SK-N-SH (cell line): ENCODE data around the gene PTPRN. TPM values are rescaled to one million over a fixed set of nuclear protein-coding genes. Genes with fewer than 3 reads are reported as not detected.

Source experiments
- CTCF ChIA-PET: fragments of 300-600, 350-600 bp; formaldehyde crosslinking; extraction: SDS; loops from one replicate; lab custom pipeline; 2021; lab: Yijun Ruan, JAX
- POLR2A ChIA-PET: fragments of 350-600 bp; sonication (Branson Sonifier 250); formaldehyde crosslinking; extraction: SDS; loops from one replicate; lab custom pipeline; 2020; ENCODE audit warnings: antibody characterized with exemption, inconsistent platforms; lab: Yijun Ruan, JAX
- DNase-seq: peaks from one replicate; pipeline ENCODE4 v3.0.0; 2012
- H2AFZ ChIP-seq: fragments of 200-600 bp; sonication (generic); 2 replicates; pipeline ENCODE4 v1.8.1; 2016; ENCODE audit warnings: antibody characterized with exemption, mild to moderate bottlenecking, low read depth
- H3F3A ChIP-seq: fragments of 200-600 bp; sonication (generic); replicated peaks from 2 replicates; pipeline ENCODE3; 2016; ENCODE audit warnings: antibody characterized with exemption, mild to moderate bottlenecking; ENCODE audit not compliant: insufficient read depth
- H3K27ac ChIP-seq, 2 experiments: fragments of 200-500 bp in 1 of 2; fragments of 200-600 bp in 1 of 2; sonication (Bioruptor generic) in 1 of 2; sonication (generic), shearing (Covaris generic) in 1 of 2; 2 replicates each; pipeline versions ENCODE4 v1.5.1 to v1.6.1; 2014 to 2016; ENCODE audit warnings: low read depth in 2 of 2, inconsistent platforms in 1 of 2, low read length in 1 of 2, mild to moderate bottlenecking in 1 of 2, mixed read lengths in 1 of 2
- H3K27me3 ChIP-seq: fragments of 200-600 bp; sonication (generic), shearing (Covaris generic); 2 replicates; pipeline ENCODE4 v1.6.1; 2016; ENCODE audit warnings: mixed run types; ENCODE audit not compliant: insufficient read depth
- H3K36me3 ChIP-seq, 2 experiments: fragments of 200-500 bp in 1 of 2; fragments of 200-600 bp in 1 of 2; sonication (Bioruptor generic) in 1 of 2; sonication (generic) in 1 of 2; replicated peaks in 1 of 2; 2 replicates each; pipeline versions ENCODE3 to v1.5.1; 2014 to 2016; ENCODE audit warnings: low read length in 1 of 2, mild to moderate bottlenecking in 1 of 2; ENCODE audit not compliant: insufficient read depth in 2 of 2, control insufficient read depth in 1 of 2
- H3K4me1 ChIP-seq, 2 experiments: fragments of 200-500 bp in 1 of 2; fragments of 200-600 bp in 1 of 2; sonication (Bioruptor generic) in 1 of 2; sonication (generic), shearing (Covaris generic) in 1 of 2; 2 replicates each; pipeline versions ENCODE4 v1.5.1 to v1.6.1; 2014 to 2016; ENCODE audit warnings: low read depth in 1 of 2, low read length in 1 of 2, mixed run types in 1 of 2; ENCODE audit not compliant: insufficient read depth in 2 of 2, control insufficient read depth in 1 of 2
- H3K4me2 ChIP-seq: fragments of 200-600 bp; sonication (generic), shearing (Covaris generic); 2 replicates; pipeline ENCODE4 v1.6.1; 2017; ENCODE audit warnings: mixed run types
- H3K4me3 ChIP-seq, 2 experiments: fragments of 200-500 bp in 1 of 2; fragments of 200-600 bp in 1 of 2; sonication (Bioruptor generic) in 1 of 2; sonication (generic), shearing (Covaris generic) in 1 of 2; 2 replicates each; pipeline versions ENCODE4 v1.5.1 to v1.8.1; 2014 to 2016; ENCODE audit warnings: low read depth in 2 of 2, inconsistent platforms in 1 of 2, low read length in 1 of 2, mild to moderate bottlenecking in 1 of 2, mixed read lengths in 1 of 2, moderate library complexity in 1 of 2
- H3K79me2 ChIP-seq: fragments of 200-600 bp; sonication (generic); 2 replicates; pipeline ENCODE4 v1.8.1; 2017; ENCODE audit warnings: mild to moderate bottlenecking; ENCODE audit not compliant: insufficient read depth
- H3K9ac ChIP-seq: fragments of 200-600 bp; sonication (generic); 2 replicates; pipeline ENCODE4 v1.6.1; 2017; ENCODE audit warnings: mixed run types
- H3K9me2 ChIP-seq: fragments of 200-600 bp; sonication (generic); 2 replicates; pipeline ENCODE4 v1.6.1; 2017; ENCODE audit warnings: mixed run types
- H3K9me3 ChIP-seq: fragments of 200-600 bp; sonication (generic); 2 replicates; pipeline ENCODE4 v1.6.1; 2017; ENCODE audit warnings: mixed run types, mild to moderate bottlenecking, moderate library complexity
- H4K20me1 ChIP-seq: fragments of 200-600 bp; sonication (generic); 2 replicates; pipeline ENCODE4 v1.6.1; 2017; ENCODE audit warnings: mild to moderate bottlenecking, mixed run types; ENCODE audit not compliant: insufficient read depth
- CHD2 ChIP-seq: fragments of 150-350 bp; IDR thresholded peaks from 2 replicates; pipeline ENCODE4 v1.6.1; 2018; ENCODE audit warnings: low read length; ENCODE audit not compliant: partially characterized antibody
- ELF1 ChIP-seq: IDR thresholded peaks from 2 replicates; pipeline ENCODE4 v1.4.0; 2012
- EP300 ChIP-seq, 2 experiments: IDR thresholded peaks; 2 replicates each; pipeline versions ENCODE4 v1.4.0 to v1.6.1; 2012; ENCODE audit warnings: borderline replicate concordance in 1 of 2, low read depth in 1 of 2, low read length in 1 of 2
- EZH2phosphoT487 ChIP-seq: fragments of 200-600 bp; sonication (generic); IDR thresholded peaks from 2 replicates; pipeline ENCODE4 v1.6.1; 2017; ENCODE audit warnings: low read depth, mixed run types, mild to moderate bottlenecking, antibody characterized with exemption, moderate library complexity, borderline replicate concordance
- FOSL2 ChIP-seq: IDR thresholded peaks from 2 replicates; pipeline ENCODE4 v1.4.0; 2012; ENCODE audit warnings: low read depth, mild to moderate bottlenecking, moderate library complexity, borderline replicate concordance
- FOXJ3 ChIP-seq: sonication (generic); formaldehyde crosslinking; IDR thresholded peaks from 2 replicates; pipeline ENCODE4 v1.5.1; 2020; ENCODE audit warnings: mild to moderate bottlenecking, missing genetic modification reagents
- FOXM1 ChIP-seq: IDR thresholded peaks from 2 replicates; pipeline ENCODE4 v1.4.0; 2012; ENCODE audit warnings: low read depth, mild to moderate bottlenecking
- GATA2 ChIP-seq: sonication (generic); formaldehyde crosslinking; IDR thresholded peaks from 2 replicates; pipeline ENCODE4 v1.5.0; 2020; ENCODE audit warnings: mild to moderate bottlenecking, missing genetic modification reagents
- IRF3 ChIP-seq: fragments of 150-350 bp; IDR thresholded peaks from 2 replicates; pipeline ENCODE4 v1.6.1; 2016; ENCODE audit warnings: mild to moderate bottlenecking, low read depth, low read length
- JUND ChIP-seq: IDR thresholded peaks from 2 replicates; pipeline ENCODE4 v1.4.0; 2012
- MAX ChIP-seq: IDR thresholded peaks from 2 replicates; pipeline ENCODE4 v1.4.0; 2012; ENCODE audit warnings: low read depth
- MEF2A ChIP-seq: IDR thresholded peaks from 2 replicates; pipeline ENCODE4 v1.4.0; 2012; ENCODE audit warnings: low read depth, borderline replicate concordance
- NRF1 ChIP-seq: IDR thresholded peaks from 2 replicates; pipeline ENCODE4 v1.6.1; 2012; ENCODE audit warnings: low read depth, mild to moderate bottlenecking, low read length
- POLR2AphosphoS5 ChIP-seq: IDR thresholded peaks from 2 replicates; pipeline ENCODE4 v1.6.1; 2012; ENCODE audit warnings: low read depth, low read length
- RAD21 ChIP-seq: IDR thresholded peaks from 2 replicates; pipeline ENCODE4 v1.6.1; 2012; ENCODE audit warnings: mild to moderate bottlenecking, low read length
- RCOR1 ChIP-seq: fragments of 150-350 bp; IDR thresholded peaks from 2 replicates; pipeline ENCODE4 v1.6.1; 2017; ENCODE audit warnings: antibody characterized with exemption, low read length
- RFX5 ChIP-seq: IDR thresholded peaks from 2 replicates; pipeline ENCODE4 v1.6.1; 2012; ENCODE audit warnings: mild to moderate bottlenecking, improper control_type of control experiment, low read length
- RXRA ChIP-seq: IDR thresholded peaks from 2 replicates; pipeline ENCODE4 v1.4.0; 2012; ENCODE audit warnings: low read depth, mild to moderate bottlenecking, borderline replicate concordance
- SIN3A ChIP-seq: IDR thresholded peaks from 2 replicates; pipeline ENCODE4 v1.6.1; 2012; ENCODE audit warnings: low read depth, mild to moderate bottlenecking, low read length, moderate library complexity, borderline replicate concordance
- TAF1 ChIP-seq: IDR thresholded peaks from 2 replicates; pipeline ENCODE4 v1.6.1; 2012; ENCODE audit warnings: low read depth, mild to moderate bottlenecking, low read length, moderate library complexity, borderline replicate concordance
- TEAD4 ChIP-seq: IDR thresholded peaks from 2 replicates; pipeline ENCODE4 v1.4.0; 2012; ENCODE audit warnings: mild to moderate bottlenecking, borderline replicate concordance; ENCODE audit not compliant: insufficient read depth
- USF1 ChIP-seq: IDR thresholded peaks from 2 replicates; pipeline ENCODE4 v1.4.0; 2012; ENCODE audit warnings: low read depth, borderline replicate concordance
- YY1 ChIP-seq: IDR thresholded peaks from 2 replicates; pipeline ENCODE4 v1.4.0; 2012; ENCODE audit warnings: low read depth, mild to moderate bottlenecking
- WGBS: methylation state at CpG from one replicate; pipeline ENCODE4 v1.1.6; 2017; ENCODE audit warnings: low lambda C conversion rate; 5-methylcytosine and 5-hydroxymethylcytosine counted together
- polyA plus RNA-seq, 3 experiments: library from polyadenylated mRNA; depleted of rRNA; stranded (reverse); fragments of >200 nt; gene quantifications; 2 replicates each; pipeline ENCODE4 v1.2.3, GENCODE V29; 2012
- TF ChIP-seq, protein P1 (sequence below): IDR thresholded peaks from 2 replicates; pipeline ENCODE4 v1.4.0; 2012; ENCODE audit warnings: low read depth, borderline replicate concordance
- TF ChIP-seq, protein P2 (sequence below): fragments of 150-350 bp; IDR thresholded peaks from 2 replicates; pipeline ENCODE4 v1.6.1; 2017; ENCODE audit warnings: antibody characterized with exemption, low read length, low read depth, borderline replicate concordance
- TF ChIP-seq, protein P3 (sequence below): IDR thresholded peaks from 2 replicates; pipeline ENCODE4; 2012

PTPRN gene
- polyA plus RNA-seq, 1 of the 3 experiments (the other 2 are of a cell fraction) = 9.5 TPM

- ChIA-PET CTCF (interaction anchor here (0.6 to 9.0 kb wide), 88 partner anchors 10 to 722 kb away, joined by 3 to 312 read pairs (median 4); partner anchors contain the start of genes ABCB6, ANKZF1, ATG9A and CFAP65), POLR2A (interaction anchor here (1.0 to 1.7 kb wide), 9 partner anchors 8 to 123 kb away, joined by 3 to 7 read pairs (median 4); partner anchors contain the start of genes ABCB6, CNPPD1, DNAJB2 and GLB1L)
- H3K79me2 ChIP-seq = no peaks in the 10 kb centered on the region
- WGBS = 53% methylated on average over 33 of the region's 67 CpGs
- peak; percentile 100 for DNase-seq
- H3K9me2 ChIP-seq = no peaks in the 10 kb centered on the region
- no peak overlapping the region; the same call in 1 of the 2 replicates for H3K9ac ChIP-seq
- H3K4me3 ChIP-seq = peak overlapping the region; percentile 37 to 51; a peak in 3 of 4 replicates
- no peaks in the 10 kb centered on the region for H3K27me3 ChIP-seq
- peaks cover under 1 to 8% of the 10 kb centered on the region in 2 experiments; a peak in 1 of 4 replicates for H3K4me1 ChIP-seq
- H3F3A ChIP-seq = peaks cover 6% of the 10 kb centered on the region
- H3K27ac ChIP-seq = peak overlapping the region in 1 of 2 experiments; percentile 18; a peak in 1 of 4 replicates
- no peaks in the 10 kb centered on the region for H4K20me1 ChIP-seq
- H3K4me2 ChIP-seq = peak overlapping the region; percentile 49; the same call in 1 of the 2 replicates
- no peaks in the 10 kb centered on the region for H3K9me3 ChIP-seq
- peak overlapping the region; percentile 56; the same call in 1 of the 2 replicates for H2AFZ ChIP-seq
- no peaks in the 10 kb centered on the region for H3K36me3 ChIP-seq
- TF ChIP-seq, protein P1, sequence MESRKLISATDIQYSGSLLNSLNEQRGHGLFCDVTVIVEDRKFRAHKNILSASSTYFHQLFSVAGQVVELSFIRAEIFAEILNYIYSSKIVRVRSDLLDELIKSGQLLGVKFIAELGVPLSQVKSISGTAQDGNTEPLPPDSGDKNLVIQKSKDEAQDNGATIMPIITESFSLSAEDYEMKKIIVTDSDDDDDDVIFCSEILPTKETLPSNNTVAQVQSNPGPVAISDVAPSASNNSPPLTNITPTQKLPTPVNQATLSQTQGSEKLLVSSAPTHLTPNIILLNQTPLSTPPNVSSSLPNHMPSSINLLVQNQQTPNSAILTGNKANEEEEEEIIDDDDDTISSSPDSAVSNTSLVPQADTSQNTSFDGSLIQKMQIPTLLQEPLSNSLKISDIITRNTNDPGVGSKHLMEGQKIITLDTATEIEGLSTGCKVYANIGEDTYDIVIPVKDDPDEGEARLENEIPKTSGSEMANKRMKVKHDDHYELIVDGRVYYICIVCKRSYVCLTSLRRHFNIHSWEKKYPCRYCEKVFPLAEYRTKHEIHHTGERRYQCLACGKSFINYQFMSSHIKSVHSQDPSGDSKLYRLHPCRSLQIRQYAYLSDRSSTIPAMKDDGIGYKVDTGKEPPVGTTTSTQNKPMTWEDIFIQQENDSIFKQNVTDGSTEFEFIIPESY = no peak
- TF ChIP-seq USF1 (no peak), JUND (no peak), FOSL2 (no peak), YY1 (no peak), TAF1 (no peak), NRF1 (peak; percentile 40), IRF3 (no peak), RAD21 (peak; percentile 72), TEAD4 (no peak), POLR2AphosphoS5 (no peak), FOXM1 (no peak), GATA2 (CRISPR knock-in tag) (no peak), CHD2 (peak; percentile 46), ELF1 (peak; percentile 78), RFX5 (0 out of 2 replicates have a peak, but pooled peaks have one; percentile 54), MAX (peak; percentile 80), SIN3A (peak; percentile 62; the same call in 1 of the 2 replicates), MEF2A (no peak), FOXJ3 (CRISPR knock-in tag) (no peak), EZH2phosphoT487 (no peak), RCOR1 (peak; percentile 69), RXRA (no peak), EP300 (IDR thresholded peaks at IDR 0.05; ENCODE audit: borderline replicate concordance in 1 of 2, low read depth in 1 of 2, low read length in 1 of 2) (no peak)
- TF ChIP-seq, protein P2, sequence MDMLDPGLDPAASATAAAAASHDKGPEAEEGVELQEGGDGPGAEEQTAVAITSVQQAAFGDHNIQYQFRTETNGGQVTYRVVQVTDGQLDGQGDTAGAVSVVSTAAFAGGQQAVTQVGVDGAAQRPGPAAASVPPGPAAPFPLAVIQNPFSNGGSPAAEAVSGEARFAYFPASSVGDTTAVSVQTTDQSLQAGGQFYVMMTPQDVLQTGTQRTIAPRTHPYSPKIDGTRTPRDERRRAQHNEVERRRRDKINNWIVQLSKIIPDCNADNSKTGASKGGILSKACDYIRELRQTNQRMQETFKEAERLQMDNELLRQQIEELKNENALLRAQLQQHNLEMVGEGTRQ = no peak
- TF ChIP-seq, protein P3, sequence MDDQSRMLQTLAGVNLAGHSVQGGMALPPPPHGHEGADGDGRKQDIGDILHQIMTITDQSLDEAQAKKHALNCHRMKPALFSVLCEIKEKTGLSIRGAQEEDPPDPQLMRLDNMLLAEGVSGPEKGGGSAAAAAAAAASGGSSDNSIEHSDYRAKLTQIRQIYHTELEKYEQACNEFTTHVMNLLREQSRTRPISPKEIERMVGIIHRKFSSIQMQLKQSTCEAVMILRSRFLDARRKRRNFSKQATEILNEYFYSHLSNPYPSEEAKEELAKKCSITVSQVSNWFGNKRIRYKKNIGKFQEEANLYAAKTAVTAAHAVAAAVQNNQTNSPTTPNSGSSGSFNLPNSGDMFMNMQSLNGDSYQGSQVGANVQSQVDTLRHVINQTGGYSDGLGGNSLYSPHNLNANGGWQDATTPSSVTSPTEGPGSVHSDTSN = no peak
These were observed 14.5 kb downstream of the PTPRN start for GRCh38 chr2:219294356-219295351.
